Stomach (tissue), 9 donors: ENCODE measurements around the gene PDLIM4. TPM values are rescaled to one million over a fixed set of nuclear protein-coding genes. Genes with fewer than 3 reads are reported as not detected.

Source experiments
- DNase-seq, 2 donors: peaks; one replicate each; pipeline versions ENCODE4 v3.0.0 to v3.0.0-alpha.2; 2013 to 2019
- H3K27ac ChIP-seq, 5 donors: fragments of 200-600 bp in 4 of 5; sonication (generic) in 4 of 5; one replicate each; pipeline ENCODE4 v1.5.1; 2013 to 2019; ENCODE audit warnings: mild to moderate bottlenecking in 1 of 5, moderate library complexity in 1 of 5
- H3K27me3 ChIP-seq, 3 donors: fragments of 200-600 bp; sonication (generic); one replicate each; pipeline ENCODE4 v1.5.1; 2017 to 2019; ENCODE audit warnings: mixed run types in 1 of 3
- H3K36me3 ChIP-seq, 4 donors: fragments of 200-600 bp; sonication (generic); 1 replicate in 3 of 4; 2 replicates in 1 of 4; pipeline ENCODE4 v1.5.1; 2016 to 2019
- H3K4me1 ChIP-seq, 4 donors: fragments of 200-600 bp; sonication (generic); one replicate each; pipeline ENCODE4 v1.5.1; 2016 to 2019
- H3K4me3 ChIP-seq, 4 donors: fragments of 200-600 bp; sonication (generic) in 3 of 4; one replicate each; pipeline ENCODE4 v1.5.1; 2016 to 2019; ENCODE audit warnings: mild to moderate bottlenecking in 1 of 4
- H3K9me3 ChIP-seq, 4 donors: fragments of 200-600 bp; sonication (generic); one replicate each; pipeline ENCODE4 v1.5.1; 2016 to 2019
- EP300 ChIP-seq: sonication (generic); formaldehyde crosslinking; IDR thresholded peaks from one replicate; pipeline ENCODE4 v1.6.1; 2017; ENCODE audit warnings: antibody characterized with exemption
- POLR2A ChIP-seq, 4 donors: fragments of 450-650 bp; IDR thresholded peaks; one replicate each; pipeline ENCODE4 v1.6.1; 2016; ENCODE audit warnings: antibody characterized with exemption in 4 of 4, control low read depth in 2 of 4, mild to moderate bottlenecking in 1 of 4, moderate library complexity in 1 of 4
- POLR2AphosphoS5 ChIP-seq, 3 donors: sonication (generic); formaldehyde crosslinking; IDR thresholded peaks; one replicate each; pipeline ENCODE4 v1.6.1; 2016; ENCODE audit warnings: antibody characterized with exemption in 3 of 3
- WGBS, 5 donors: extraction: QIAGEN DNeasy Blood & Tissue Kit in 3 of 5; methylation state at CpG; one replicate each; pipeline versions ENCODE4 v1.1.5 to v1.1.7; 2013 to 2018; 5-methylcytosine and 5-hydroxymethylcytosine counted together
- intact Hi-C: fragments of 100-400 bp; cut with DNase I; formaldehyde crosslinking; loops from one replicate; pipeline ENCODE4 v1.15.1; 2023; ENCODE audit warnings: low total_unique reads
- polyA plus RNA-seq, 3 donors: library from polyadenylated mRNA; stranded (reverse); fragments of 200-250 nt; gene quantifications; one replicate each; pipeline ENCODE4 v1.2.3, GENCODE V29; 2013
- total RNA-seq, 5 donors: library from RNA; depleted of rRNA; stranded (reverse); fragments of >200 nt; gene quantifications; one replicate each; pipeline versions ENCODE4 v1.1.0 to v1.2.3, GENCODE V29; 2014 to 2016
- TF ChIP-seq, protein P1 (sequence below), 7 experiments: fragments of 450-650 bp in 4 of 7; fragments of 200-600 bp in 3 of 7; sonication (generic) in 3 of 7; IDR thresholded peaks; one replicate each; pipeline ENCODE4 v1.5.1; 2016 to 2019; ENCODE audit warnings: antibody characterized with exemption in 7 of 7, control low read depth in 2 of 7, mild to moderate bottlenecking in 1 of 7
- donor health status: healthy with polysubstance abuse.
- donor health status: Bipolar disorder and iron deficiency.
- donor health status: healthy.

Gene PDLIM4
- total and polyA plus RNA-seq, 8 donors = 11.2 to 52.4 (median 17.0) TPM; not detected in 1

DNA sequence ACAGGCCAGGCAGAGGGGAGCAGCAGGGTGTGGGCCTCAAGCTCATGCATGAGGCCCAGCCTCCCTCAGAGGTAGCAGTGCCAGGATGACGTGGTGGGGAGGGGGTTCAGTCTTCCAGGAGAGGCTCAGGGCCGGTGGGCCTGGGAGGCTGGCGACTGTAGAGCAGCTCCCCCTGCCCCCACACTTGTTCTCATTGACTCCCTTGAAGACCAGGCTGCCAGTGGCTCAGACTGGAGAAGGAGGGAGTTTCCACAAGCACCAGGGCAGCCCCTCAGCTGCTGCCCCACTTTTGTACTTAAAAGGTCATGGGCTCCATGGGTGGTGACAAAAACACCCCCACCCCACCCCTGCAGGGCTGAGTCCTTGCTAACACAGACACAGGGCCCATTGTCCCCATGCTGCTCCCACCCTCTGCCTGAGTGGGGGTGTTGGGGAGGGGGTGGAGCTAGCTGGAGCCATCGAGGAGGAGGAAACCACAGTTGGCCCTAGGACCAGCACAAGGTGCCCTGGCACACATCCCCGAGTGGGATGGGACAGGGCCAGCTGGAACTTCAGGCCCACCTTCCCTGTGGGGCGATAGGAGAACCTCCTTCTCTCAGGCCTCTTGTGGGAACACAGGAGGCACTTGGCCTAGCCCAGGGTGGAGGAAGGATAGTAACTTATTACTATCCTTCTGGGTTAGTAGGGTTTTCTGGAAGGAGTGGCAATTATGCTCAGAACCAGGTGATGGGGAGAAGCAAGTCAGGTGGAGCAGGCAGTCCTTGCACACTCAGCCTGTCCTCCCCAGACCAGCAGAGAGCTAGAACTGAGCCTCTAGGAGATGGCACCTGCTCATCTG, 10.7 kb downstream of the PDLIM4 start:
- no peak overlapping the region for H3K4me3 ChIP-seq
- peaks cover 0 to 52% (median 25%) of the 10 kb centered on the region in 4 donors for H3K36me3 ChIP-seq
- DNase-seq = peak in 1 of 2 donors; percentile 74
- no peaks in the 10 kb centered on the region for H3K9me3 ChIP-seq
- peaks cover 9 to 66% (median 38%) of the 10 kb centered on the region in 4 donors for H3K4me1 ChIP-seq
- intact Hi-C loops = no loop called here
- peak overlapping the region in 3 of 5 donors; percentile 22 to 97 (median 95) for H3K27ac ChIP-seq
- 32 to 69% (median 66%) methylated on average over 3 to 6 of the region's 6 CpGs for WGBS, 5 donors
- TF ChIP-seq EP300 = no peak
- no peaks in the 10 kb centered on the region for H3K27me3 ChIP-seq

DNA sequence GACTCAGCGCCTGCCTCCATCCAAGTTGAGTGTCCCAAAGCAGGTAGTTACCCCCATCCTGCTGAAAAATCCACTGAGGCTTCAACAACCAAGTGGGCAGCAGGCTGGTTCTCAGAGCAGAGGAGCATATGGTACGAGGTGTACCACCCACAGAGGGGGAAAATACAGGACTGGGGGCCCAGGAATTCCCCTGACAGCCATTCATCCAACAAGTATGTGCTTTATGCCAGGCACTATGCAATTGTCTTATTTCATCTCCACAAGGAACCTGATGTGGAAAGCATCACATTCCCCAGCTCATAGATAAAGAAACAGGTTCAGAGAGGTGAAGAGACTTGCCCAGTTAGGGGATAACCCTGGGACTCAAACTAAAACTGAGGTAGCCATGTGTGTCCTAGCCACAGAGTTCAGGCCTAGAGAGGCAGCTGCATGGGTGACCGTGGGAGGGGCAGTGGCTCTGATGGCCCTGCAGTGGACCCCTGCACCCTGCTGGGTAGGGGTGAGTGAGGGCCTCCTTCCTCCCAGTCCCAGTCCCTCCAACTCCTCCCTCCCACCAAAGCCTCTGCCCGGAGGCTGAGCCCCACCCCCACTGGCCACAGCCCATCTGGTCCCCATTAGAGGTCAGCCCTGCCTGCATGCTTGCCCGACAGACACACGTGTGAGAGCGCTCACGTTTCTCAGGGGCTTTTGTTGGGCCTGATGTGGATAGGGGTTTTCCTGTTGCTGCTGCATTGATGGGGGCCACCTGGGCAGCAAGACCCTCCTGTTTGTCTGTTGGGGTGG, 11.5 kb downstream of the PDLIM4 start:
- H3K4me1 ChIP-seq = peaks cover 9 to 66% (median 37%) of the 10 kb centered on the region in 4 donors
- no peak for DNase-seq
- H3K4me3 ChIP-seq = no peak overlapping the region
- peak overlapping the region in 2 of 5 donors; percentile 95 to 97 for H3K27ac ChIP-seq
- no peaks in the 10 kb centered on the region for H3K27me3 ChIP-seq
- H3K36me3 ChIP-seq = peaks cover 0 to 52% (median 25%) of the 10 kb centered on the region in 4 donors
- WGBS, 5 donors = 73 to 80% (median 75%) methylated on average over 7 to 8 of the region's 8 CpGs
- intact Hi-C loops = no loop called here
- H3K9me3 ChIP-seq = no peaks in the 10 kb centered on the region
- TF ChIP-seq POLR2A (IDR thresholded peaks at IDR 0.05) (no peak), EP300 (no peak), POLR2AphosphoS5 (IDR thresholded peaks at IDR 0.05) (no peak)
- TF ChIP-seq, protein P1, sequence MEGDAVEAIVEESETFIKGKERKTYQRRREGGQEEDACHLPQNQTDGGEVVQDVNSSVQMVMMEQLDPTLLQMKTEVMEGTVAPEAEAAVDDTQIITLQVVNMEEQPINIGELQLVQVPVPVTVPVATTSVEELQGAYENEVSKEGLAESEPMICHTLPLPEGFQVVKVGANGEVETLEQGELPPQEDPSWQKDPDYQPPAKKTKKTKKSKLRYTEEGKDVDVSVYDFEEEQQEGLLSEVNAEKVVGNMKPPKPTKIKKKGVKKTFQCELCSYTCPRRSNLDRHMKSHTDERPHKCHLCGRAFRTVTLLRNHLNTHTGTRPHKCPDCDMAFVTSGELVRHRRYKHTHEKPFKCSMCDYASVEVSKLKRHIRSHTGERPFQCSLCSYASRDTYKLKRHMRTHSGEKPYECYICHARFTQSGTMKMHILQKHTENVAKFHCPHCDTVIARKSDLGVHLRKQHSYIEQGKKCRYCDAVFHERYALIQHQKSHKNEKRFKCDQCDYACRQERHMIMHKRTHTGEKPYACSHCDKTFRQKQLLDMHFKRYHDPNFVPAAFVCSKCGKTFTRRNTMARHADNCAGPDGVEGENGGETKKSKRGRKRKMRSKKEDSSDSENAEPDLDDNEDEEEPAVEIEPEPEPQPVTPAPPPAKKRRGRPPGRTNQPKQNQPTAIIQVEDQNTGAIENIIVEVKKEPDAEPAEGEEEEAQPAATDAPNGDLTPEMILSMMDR (IDR thresholded peaks at IDR 0.05) = no peak

DNA sequence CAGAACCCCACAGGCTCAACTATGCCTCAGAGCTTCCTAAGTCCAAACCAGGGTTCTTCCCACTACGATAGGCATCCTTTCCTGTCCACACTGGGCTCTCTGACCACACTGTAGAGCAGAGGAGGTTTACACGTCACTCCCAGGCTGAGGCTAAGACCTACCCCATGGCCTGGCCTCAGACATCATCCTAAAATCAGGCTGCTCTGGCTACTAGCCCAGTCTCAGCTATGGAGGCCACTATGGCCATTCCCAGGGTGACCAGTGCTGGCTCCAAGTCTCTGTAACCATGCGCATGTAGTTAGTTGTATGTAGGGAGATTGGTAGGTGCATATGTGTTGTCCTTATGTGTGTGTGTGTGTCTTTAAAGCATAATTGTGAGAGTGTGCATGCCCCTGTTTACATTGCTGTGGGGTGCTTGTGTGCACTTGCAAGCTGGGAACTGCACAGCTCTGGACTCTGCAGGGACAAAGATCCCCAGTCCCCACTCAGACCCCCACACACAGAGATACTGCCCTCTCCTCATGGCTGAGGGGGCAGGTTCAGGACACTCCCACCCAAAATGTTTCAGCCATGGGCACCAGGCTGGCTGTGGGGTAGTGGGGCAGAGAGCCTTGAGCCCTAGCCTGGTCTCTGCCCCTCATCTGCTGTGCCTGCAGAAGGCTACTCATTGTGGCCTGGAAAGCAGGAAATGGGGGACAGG, 12.3 kb downstream of the PDLIM4 start:
- DNase-seq = no peak
- TF ChIP-seq POLR2AphosphoS5 (IDR thresholded peaks at IDR 0.05) = no peak
- no peak for TF ChIP-seq POLR2A (IDR thresholded peaks at IDR 0.05)
- no peak for TF ChIP-seq EP300
- TF ChIP-seq, protein P1 (IDR thresholded peaks at IDR 0.05) = no peak
- H3K9me3 ChIP-seq = no peaks in the 10 kb centered on the region
- WGBS, 5 donors = 73 to 91% (median 83%) methylated on average over 3 of the region's 3 CpGs
- intact Hi-C loops = no loop called here
- no peak overlapping the region for H3K4me3 ChIP-seq
- H3K4me1 ChIP-seq = peaks cover 9 to 62% (median 33%) of the 10 kb centered on the region in 4 donors
- H3K36me3 ChIP-seq = peaks cover 0 to 52% (median 25%) of the 10 kb centered on the region in 4 donors
- H3K27ac ChIP-seq = peak overlapping the region in 2 of 5 donors; percentile 26 to 97
- H3K27me3 ChIP-seq = no peaks in the 10 kb centered on the region

DNA sequence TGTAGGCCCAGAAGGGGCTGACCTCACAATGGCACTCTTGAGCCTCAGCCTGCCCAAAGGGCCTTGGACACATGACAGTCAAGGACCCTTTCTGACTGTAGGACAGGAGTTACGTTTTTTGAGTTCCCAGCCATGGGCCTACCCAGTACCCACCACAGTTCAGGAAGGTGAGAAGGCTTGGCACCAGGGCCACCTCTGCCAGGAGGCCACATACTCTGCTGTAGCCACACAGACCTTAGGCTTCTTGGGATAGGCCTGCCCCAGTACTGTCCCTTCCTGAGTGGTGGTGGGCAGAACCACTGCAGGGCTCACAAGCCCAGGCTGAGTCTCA, 12.8 kb downstream of the PDLIM4 start:
- Histone ChIP-seq H3K27ac (peak overlapping the region in 1 of 5 donors; percentile 97), H3K4me3 (no peak overlapping the region), H3K4me1 (peaks cover 4 to 57% (median 27%) of the 10 kb centered on the region in 4 donors), H3K27me3 (no peaks in the 10 kb centered on the region), H3K36me3 (peaks cover 0 to 52% (median 25%) of the 10 kb centered on the region in 4 donors), H3K9me3 (no peaks in the 10 kb centered on the region)
- no peak for DNase-seq
- intact Hi-C loops = no loop called here
- WGBS, 5 donors = 67 to 100% (median 100%) methylated on average over 1 of the region's 1 CpG
- TF ChIP-seq POLR2A (IDR thresholded peaks at IDR 0.05) = no peak
- TF ChIP-seq POLR2AphosphoS5 (IDR thresholded peaks at IDR 0.05) = no peak
- TF ChIP-seq EP300 = no peak
- TF ChIP-seq, protein P1 (IDR thresholded peaks at IDR 0.05) = no peak
